HEK293 (cell line): Measurements from ENCODE around the gene CYP1B1.

Source experiments
- CTCF ChIA-PET: fragments of 350-600 bp; formaldehyde crosslinking; extraction: SDS; loops from one replicate; lab custom pipeline; 2021; ENCODE audit warnings: antibody characterized with exemption; lab: Yijun Ruan, JAX
- POLR2A ChIA-PET: fragments of 300-600 bp; formaldehyde crosslinking; extraction: SDS; loops from one replicate; lab custom pipeline; 2020; ENCODE audit warnings: antibody characterized with exemption, inconsistent platforms; lab: Yijun Ruan, JAX
- H3K27ac ChIP-seq: fragments of 200-500 bp; sonication (Bioruptor generic); 2 replicates; pipeline ENCODE4 v1.5.1; 2014; ENCODE audit warnings: low read depth, low read length, control low read depth, inconsistent platforms; ENCODE audit errors: extremely low read depth
- H3K36me3 ChIP-seq, 2 experiments: fragments of 200-500 bp in 1 of 2; sonication (Bioruptor generic) in 1 of 2; 1 replicate in 1 of 2; 2 replicates in 1 of 2; pipeline ENCODE4 v1.5.1; 2014 to 2017; ENCODE audit warnings: inconsistent platforms in 2 of 2, low read length in 2 of 2; ENCODE audit not compliant: control insufficient read depth in 2 of 2, insufficient read depth in 1 of 2
- H3K4me1 ChIP-seq: fragments of 200-500 bp; sonication (Bioruptor generic); 2 replicates; pipeline ENCODE4 v1.5.1; 2014; ENCODE audit warnings: mild to moderate bottlenecking, low read length, inconsistent platforms; ENCODE audit not compliant: control insufficient read depth, insufficient read depth
- H3K4me3 ChIP-seq: 2 replicates; pipeline ENCODE4 v1.5.1; 2011; ENCODE audit warnings: low read depth, mild to moderate bottlenecking, control low read depth, low read length, moderate library complexity
- H3K9me3 ChIP-seq: fragments of 200-500 bp; sonication (Bioruptor generic); 2 replicates; pipeline ENCODE4 v1.5.1; 2014; ENCODE audit warnings: low read depth, low read length, inconsistent platforms; ENCODE audit not compliant: control insufficient read depth, insufficient read depth
- MYNN ChIP-seq: fragments of 450-650 bp; formaldehyde crosslinking; IDR thresholded peaks from 2 replicates; pipeline ENCODE4 v1.5.1; 2016; ENCODE audit warnings: missing biosample characterization, missing genetic modification characterization, borderline replicate concordance
- SP3 ChIP-seq: fragments of 450-650 bp; formaldehyde crosslinking; IDR thresholded peaks from 2 replicates; pipeline ENCODE4 v1.5.1; 2016; ENCODE audit warnings: missing biosample characterization, missing genetic modification characterization
- ZIC2 ChIP-seq: fragments of 450-650 bp; formaldehyde crosslinking; IDR thresholded peaks from 2 replicates; pipeline ENCODE4 v1.5.1; 2016; ENCODE audit warnings: missing biosample characterization, missing genetic modification characterization
- ZNF140 ChIP-seq: fragments of 450-650 bp; formaldehyde crosslinking; IDR thresholded peaks from 2 replicates; pipeline ENCODE4 v1.5.1; 2016; ENCODE audit warnings: missing biosample characterization, missing genetic modification characterization
- ZNF239 ChIP-seq: fragments of 450-650 bp; formaldehyde crosslinking; IDR thresholded peaks from 2 replicates; pipeline ENCODE4 v1.5.1; 2016; ENCODE audit warnings: missing biosample characterization, missing genetic modification characterization
- ZNF404 ChIP-seq: fragments of 450-650 bp; formaldehyde crosslinking; IDR thresholded peaks from 2 replicates; pipeline ENCODE4 v1.5.1; 2017; ENCODE audit warnings: missing biosample characterization, missing genetic modification characterization
- ZNF426 ChIP-seq: fragments of 450-650 bp; formaldehyde crosslinking; IDR thresholded peaks from 2 replicates; pipeline ENCODE4 v1.5.1; 2017; ENCODE audit warnings: missing biosample characterization, missing genetic modification characterization, mild to moderate bottlenecking, inconsistent platforms, moderate library complexity
- ZNF514 ChIP-seq: fragments of 450-650 bp; formaldehyde crosslinking; IDR thresholded peaks from 2 replicates; pipeline ENCODE4 v1.5.1; 2016; ENCODE audit warnings: missing biosample characterization, missing genetic modification characterization
- ZNF561 ChIP-seq: fragments of 450-650 bp; IDR thresholded peaks from 2 replicates; pipeline ENCODE4 v1.5.1; 2018; ENCODE audit warnings: missing biosample characterization, missing genetic modification characterization, borderline replicate concordance
- ZNF596 ChIP-seq: fragments of 450-650 bp; IDR thresholded peaks from 2 replicates; pipeline ENCODE4 v1.5.0; 2018; ENCODE audit warnings: missing biosample characterization, mild to moderate bottlenecking, missing genetic modification characterization, moderate library complexity
- ZNF623 ChIP-seq: fragments of 450-650 bp; formaldehyde crosslinking; IDR thresholded peaks from 2 replicates; pipeline ENCODE4 v1.5.1; 2016; ENCODE audit warnings: missing biosample characterization, missing genetic modification characterization
- ZNF654 ChIP-seq: fragments of 450-650 bp; formaldehyde crosslinking; IDR thresholded peaks from 2 replicates; pipeline ENCODE4 v1.5.1; 2016; ENCODE audit warnings: low read depth, missing biosample characterization, missing genetic modification characterization
- ZNF660 ChIP-seq: fragments of 450-650 bp; IDR thresholded peaks from 2 replicates; pipeline ENCODE4 v1.5.1; 2018; ENCODE audit warnings: missing biosample characterization, mild to moderate bottlenecking, missing genetic modification characterization
- TF ChIP-seq, protein P1 (sequence below): fragments of 450-650 bp; formaldehyde crosslinking; conservative IDR thresholded peaks from 2 replicates; pipeline ENCODE4 v1.5.1; 2016; ENCODE audit warnings: low read depth, missing biosample characterization, missing genetic modification characterization
- TF ChIP-seq, protein P2 (sequence below): fragments of 450-650 bp; formaldehyde crosslinking; IDR thresholded peaks from 2 replicates; pipeline ENCODE4 v1.5.1; 2017; ENCODE audit warnings: missing biosample characterization, missing genetic modification characterization
- TF ChIP-seq, protein P3 (sequence below): fragments of 450-650 bp; formaldehyde crosslinking; IDR thresholded peaks from 2 replicates; pipeline ENCODE4 v1.5.1; 2016; ENCODE audit warnings: missing biosample characterization, missing genetic modification characterization
- TF ChIP-seq, protein P4 (sequence below): fragments of 450-650 bp; formaldehyde crosslinking; IDR thresholded peaks from 2 replicates; pipeline ENCODE4 v1.5.1; 2016; ENCODE audit warnings: missing biosample characterization, missing genetic modification characterization
- TF ChIP-seq, protein P5 (sequence below): IDR thresholded peaks from 2 replicates; pipeline ENCODE4 v1.6.1; 2011; ENCODE audit warnings: mild to moderate bottlenecking, low read depth, low read length, borderline replicate concordance
- TF ChIP-seq, protein P6 (sequence below): fragments of 450-650 bp; formaldehyde crosslinking; conservative IDR thresholded peaks from 2 replicates; pipeline ENCODE4 v1.5.1; 2016; ENCODE audit warnings: low read depth, missing biosample characterization, missing genetic modification characterization

CYP1B1 gene

DNA sequence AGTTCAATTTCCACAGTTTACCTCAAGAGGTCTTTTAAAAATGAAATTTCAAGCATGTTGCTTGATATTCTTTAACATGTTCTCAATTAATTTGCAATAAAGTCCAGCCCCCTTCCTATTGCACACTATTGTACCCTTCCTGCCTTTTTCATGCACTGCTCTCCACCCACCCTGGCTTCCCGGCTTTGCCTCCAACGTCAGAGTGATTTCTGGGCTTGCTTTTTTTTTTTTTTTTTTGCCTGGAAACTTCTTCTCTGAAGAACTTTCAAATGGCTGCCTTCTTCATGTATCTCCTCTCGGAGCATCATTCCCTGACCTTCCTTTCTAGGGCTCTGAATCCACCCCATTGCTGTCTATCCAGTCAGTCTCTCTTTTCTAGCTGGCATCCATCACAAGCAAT lies 24.4 kb upstream of the CYP1B1 start:
- H3K9me3 ChIP-seq, result no peaks in the 10 kb centered on the region
- POLR2A ChIA-PET, result no interaction called here
- TF ChIP-seq, protein P1, sequence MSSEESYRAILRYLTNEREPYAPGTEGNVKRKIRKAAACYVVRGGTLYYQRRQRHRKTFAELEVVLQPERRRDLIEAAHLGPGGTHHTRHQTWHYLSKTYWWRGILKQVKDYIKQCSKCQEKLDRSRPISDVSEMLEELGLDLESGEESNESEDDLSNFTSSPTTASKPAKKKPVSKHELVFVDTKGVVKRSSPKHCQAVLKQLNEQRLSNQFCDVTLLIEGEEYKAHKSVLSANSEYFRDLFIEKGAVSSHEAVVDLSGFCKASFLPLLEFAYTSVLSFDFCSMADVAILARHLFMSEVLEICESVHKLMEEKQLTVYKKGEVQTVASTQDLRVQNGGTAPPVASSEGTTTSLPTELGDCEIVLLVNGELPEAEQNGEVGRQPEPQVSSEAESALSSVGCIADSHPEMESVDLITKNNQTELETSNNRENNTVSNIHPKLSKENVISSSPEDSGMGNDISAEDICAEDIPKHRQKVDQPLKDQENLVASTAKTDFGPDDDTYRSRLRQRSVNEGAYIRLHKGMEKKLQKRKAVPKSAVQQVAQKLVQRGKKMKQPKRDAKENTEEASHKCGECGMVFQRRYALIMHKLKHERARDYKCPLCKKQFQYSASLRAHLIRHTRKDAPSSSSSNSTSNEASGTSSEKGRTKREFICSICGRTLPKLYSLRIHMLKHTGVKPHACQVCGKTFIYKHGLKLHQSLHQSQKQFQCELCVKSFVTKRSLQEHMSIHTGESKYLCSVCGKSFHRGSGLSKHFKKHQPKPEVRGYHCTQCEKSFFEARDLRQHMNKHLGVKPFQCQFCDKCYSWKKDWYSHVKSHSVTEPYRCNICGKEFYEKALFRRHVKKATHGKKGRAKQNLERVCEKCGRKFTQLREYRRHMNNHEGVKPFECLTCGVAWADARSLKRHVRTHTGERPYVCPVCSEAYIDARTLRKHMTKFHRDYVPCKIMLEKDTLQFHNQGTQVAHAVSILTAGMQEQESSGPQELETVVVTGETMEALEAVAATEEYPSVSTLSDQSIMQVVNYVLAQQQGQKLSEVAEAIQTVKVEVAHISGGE, result no peak
- TF ChIP-seq, protein P2, sequence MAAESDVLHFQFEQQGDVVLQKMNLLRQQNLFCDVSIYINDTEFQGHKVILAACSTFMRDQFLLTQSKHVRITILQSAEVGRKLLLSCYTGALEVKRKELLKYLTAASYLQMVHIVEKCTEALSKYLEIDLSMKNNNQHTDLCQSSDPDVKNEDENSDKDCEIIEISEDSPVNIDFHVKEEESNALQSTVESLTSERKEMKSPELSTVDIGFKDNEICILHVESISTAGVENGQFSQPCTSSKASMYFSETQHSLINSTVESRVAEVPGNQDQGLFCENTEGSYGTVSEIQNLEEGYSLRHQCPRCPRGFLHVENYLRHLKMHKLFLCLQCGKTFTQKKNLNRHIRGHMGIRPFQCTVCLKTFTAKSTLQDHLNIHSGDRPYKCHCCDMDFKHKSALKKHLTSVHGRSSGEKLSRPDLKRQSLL, result no peak
- TF ChIP-seq ZNF596 (tag by site-specific recombination) (no peak), ZNF239 (tag by site-specific recombination) (no peak), ZNF514 (tag by site-specific recombination) (no peak), ZIC2 (tag by site-specific recombination) (no peak), ZNF660 (tag by site-specific recombination) (no peak)
- TF ChIP-seq, protein P3, sequence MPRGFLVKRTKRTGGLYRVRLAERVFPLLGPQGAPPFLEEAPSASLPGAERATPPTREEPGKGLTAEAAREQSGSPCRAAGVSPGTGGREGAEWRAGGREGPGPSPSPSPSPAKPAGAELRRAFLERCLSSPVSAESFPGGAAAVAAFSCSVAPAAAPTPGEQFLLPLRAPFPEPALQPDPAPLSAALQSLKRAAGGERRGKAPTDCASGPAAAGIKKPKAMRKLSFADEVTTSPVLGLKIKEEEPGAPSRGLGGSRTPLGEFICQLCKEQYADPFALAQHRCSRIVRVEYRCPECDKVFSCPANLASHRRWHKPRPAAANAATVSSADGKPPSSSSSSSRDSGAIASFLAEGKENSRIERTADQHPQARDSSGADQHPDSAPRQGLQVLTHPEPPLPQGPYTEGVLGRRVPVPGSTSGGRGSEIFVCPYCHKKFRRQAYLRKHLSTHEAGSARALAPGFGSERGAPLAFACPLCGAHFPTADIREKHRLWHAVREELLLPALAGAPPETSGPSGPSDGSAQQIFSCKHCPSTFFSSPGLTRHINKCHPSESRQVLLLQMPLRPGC (tag by site-specific recombination), result no peak
- TF ChIP-seq, all 188 proteins: peak for 0
- Histone ChIP-seq H3K36me3 (no peaks in the 10 kb centered on the region), H3K4me3 (no peak overlapping the region), H3K4me1 (peaks cover 36% of the 10 kb centered on the region), H3K27ac (no peak overlapping the region)
- CTCF ChIA-PET, result interaction anchor here (0.6 kb wide), 1 partner anchor 23 kb away, joined by 3 read pairs; no protein-coding TSS in a partner anchor

DNA sequence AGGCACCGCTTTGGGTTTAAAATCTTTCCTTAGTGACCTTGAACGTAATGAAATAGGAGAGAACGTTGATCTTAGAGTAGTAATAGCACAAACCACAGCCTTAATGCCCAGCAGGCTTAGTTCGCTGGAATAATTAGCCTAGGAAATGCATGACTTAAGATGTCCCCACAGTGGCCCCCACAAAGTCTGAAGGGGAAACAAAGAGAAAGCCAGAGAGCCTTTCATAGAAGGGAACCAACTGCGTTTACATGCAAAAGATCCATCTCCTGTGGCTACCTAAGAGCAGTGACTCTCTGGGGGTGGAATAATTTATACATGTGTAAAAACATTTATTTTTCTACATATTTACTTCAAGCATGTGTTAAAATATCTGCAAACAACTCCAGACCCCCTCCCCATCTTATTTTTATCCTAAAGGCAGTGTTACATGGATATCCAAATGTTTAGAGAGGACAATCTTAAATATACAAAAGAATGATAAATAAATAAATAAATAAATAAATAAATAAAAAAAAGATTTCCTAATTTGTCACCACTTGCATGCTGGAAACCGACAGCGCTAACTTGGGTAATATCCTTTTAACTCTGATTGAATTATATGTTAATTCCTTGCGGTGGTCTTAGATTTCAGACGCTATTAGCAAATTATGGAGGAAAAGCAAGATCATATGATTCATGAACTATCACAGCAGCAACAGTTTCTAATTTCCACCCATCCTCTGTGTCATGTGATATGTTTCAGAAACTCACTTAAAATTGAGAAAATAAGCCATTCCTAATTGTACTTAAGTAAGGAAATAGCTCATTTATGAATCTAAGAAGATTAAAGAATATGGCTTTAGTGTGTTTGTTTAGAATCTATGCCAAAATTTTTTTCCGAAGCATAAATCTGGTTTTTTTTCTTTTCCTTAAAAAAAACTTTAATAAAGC lies 23.4 kb upstream of the CYP1B1 start:
- POLR2A ChIA-PET, result no interaction called here
- Histone ChIP-seq H3K4me1 (peaks cover 40% of the 10 kb centered on the region), H3K27ac (no peak overlapping the region; the same call in 1 of the 2 replicates), H3K9me3 (no peaks in the 10 kb centered on the region), H3K4me3 (no peak overlapping the region), H3K36me3 (no peaks in the 10 kb centered on the region)
- CTCF ChIA-PET, result interaction anchor here (0.5 to 0.7 kb wide), 4 partner anchors 23 to 1342 kb away, joined by 3 to 4 read pairs (median 3); no protein-coding TSS in a partner anchor
- TF ChIP-seq ZNF561, result no peak
- TF ChIP-seq, protein P4, sequence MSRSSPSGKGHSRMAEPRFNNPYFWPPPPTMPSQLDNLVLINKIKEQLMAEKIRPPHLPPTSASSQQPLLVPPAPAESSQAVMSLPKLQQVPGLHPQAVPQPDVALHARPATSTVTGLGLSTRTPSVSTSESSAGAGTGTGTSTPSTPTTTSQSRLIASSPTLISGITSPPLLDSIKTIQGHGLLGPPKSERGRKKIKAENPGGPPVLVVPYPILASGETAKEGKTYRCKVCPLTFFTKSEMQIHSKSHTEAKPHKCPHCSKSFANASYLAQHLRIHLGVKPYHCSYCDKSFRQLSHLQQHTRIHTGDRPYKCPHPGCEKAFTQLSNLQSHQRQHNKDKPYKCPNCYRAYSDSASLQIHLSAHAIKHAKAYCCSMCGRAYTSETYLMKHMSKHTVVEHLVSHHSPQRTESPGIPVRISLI (tag by site-specific recombination), result peak; percentile 61; the same call in 1 of the 2 replicates
- TF ChIP-seq MYNN (tag by site-specific recombination), result no peak
- peak; percentile 77 for TF ChIP-seq ZNF426
- TF ChIP-seq, protein P5, sequence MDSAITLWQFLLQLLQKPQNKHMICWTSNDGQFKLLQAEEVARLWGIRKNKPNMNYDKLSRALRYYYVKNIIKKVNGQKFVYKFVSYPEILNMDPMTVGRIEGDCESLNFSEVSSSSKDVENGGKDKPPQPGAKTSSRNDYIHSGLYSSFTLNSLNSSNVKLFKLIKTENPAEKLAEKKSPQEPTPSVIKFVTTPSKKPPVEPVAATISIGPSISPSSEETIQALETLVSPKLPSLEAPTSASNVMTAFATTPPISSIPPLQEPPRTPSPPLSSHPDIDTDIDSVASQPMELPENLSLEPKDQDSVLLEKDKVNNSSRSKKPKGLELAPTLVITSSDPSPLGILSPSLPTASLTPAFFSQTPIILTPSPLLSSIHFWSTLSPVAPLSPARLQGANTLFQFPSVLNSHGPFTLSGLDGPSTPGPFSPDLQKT, result no peak
- TF ChIP-seq ZNF404 (tag by site-specific recombination), result 0 out of 2 replicates have a peak, but pooled peaks have one; percentile 67
- TF ChIP-seq SP3 (tag by site-specific recombination), result peak; percentile 33; the same call in 1 of the 2 replicates
- 0 out of 2 replicates have a peak, but pooled peaks have one; percentile 23 for TF ChIP-seq ZNF654 (tag by site-specific recombination)
- TF ChIP-seq, protein P6, sequence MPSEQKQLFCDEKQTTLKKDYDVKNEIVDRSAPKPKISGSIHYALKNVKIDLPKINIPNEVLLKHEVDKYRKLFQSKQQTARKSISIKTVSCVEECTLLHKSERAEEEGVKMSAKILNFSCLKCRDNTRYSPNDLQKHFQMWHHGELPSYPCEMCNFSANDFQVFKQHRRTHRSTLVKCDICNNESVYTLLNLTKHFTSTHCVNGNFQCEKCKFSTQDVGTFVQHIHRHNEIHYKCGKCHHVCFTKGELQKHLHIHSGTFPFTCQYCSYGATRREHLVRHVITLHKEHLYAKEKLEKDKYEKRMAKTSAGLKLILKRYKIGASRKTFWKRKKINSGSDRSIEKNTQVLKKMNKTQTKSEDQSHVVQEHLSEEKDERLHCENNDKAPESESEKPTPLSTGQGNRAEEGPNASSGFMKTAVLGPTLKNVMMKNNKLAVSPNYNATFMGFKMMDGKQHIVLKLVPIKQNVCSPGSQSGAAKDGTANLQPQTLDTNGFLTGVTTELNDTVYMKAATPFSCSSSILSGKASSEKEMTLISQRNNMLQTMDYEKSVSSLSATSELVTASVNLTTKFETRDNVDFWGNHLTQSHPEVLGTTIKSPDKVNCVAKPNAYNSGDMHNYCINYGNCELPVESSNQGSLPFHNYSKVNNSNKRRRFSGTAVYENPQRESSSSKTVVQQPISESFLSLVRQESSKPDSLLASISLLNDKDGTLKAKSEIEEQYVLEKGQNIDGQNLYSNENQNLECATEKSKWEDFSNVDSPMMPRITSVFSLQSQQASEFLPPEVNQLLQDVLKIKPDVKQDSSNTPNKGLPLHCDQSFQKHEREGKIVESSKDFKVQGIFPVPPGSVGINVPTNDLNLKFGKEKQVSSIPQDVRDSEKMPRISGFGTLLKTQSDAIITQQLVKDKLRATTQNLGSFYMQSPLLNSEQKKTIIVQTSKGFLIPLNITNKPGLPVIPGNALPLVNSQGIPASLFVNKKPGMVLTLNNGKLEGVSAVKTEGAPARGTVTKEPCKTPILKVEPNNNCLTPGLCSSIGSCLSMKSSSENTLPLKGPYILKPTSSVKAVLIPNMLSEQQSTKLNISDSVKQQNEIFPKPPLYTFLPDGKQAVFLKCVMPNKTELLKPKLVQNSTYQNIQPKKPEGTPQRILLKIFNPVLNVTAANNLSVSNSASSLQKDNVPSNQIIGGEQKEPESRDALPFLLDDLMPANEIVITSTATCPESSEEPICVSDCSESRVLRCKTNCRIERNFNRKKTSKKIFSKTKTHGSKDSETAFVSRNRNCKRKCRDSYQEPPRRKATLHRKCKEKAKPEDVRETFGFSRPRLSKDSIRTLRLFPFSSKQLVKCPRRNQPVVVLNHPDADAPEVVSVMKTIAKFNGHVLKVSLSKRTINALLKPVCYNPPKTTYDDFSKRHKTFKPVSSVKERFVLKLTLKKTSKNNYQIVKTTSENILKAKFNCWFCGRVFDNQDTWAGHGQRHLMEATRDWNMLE, result peak; percentile 93
- TF ChIP-seq ZNF623 (tag by site-specific recombination), result peak; percentile 73
- TF ChIP-seq ZNF140 (tag by site-specific recombination), result peak; percentile 76
